MV-4-11 (cell line): ENCODE results near the gene BCAS1.

Source experiments
- DNase-seq: peaks from one replicate; lab custom pipeline; 2025; lab: John Stamatoyannopoulos, UW

Gene BCAS1

GRCh38 chr20:54078296-54078984, 8.0 kb upstream of the BCAS1 start:
- DNase-seq = peak; percentile 79

- no peak for DNase-seq
Observed at GRCh38 chr20:54076259-54076658, 5.9 kb upstream of the BCAS1 start.

DNA sequence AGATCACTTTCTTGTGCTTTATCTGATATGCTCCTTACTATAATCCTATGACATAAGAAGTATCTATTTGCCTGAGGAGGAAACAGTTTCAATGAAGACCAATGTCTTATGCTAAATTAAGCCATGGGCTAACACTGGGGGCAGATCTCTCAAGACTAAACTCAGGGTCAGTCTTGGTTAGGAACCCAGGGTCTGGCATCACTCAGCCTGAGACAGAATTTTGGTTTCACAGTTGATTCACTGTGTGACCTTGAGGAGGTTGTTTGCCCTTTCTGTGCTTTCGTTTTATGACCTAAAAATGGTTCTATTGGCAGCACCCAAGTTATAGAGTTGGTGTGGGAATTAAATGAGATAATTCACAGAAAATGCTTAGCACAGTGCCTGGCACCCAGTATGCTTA, 4.9 kb upstream of the BCAS1 start:
- DNase-seq = no peak

- DNase-seq = no peak
Observed at GRCh38 chr20:54074511-54074910, 4.1 kb upstream of the BCAS1 start.

DNA sequence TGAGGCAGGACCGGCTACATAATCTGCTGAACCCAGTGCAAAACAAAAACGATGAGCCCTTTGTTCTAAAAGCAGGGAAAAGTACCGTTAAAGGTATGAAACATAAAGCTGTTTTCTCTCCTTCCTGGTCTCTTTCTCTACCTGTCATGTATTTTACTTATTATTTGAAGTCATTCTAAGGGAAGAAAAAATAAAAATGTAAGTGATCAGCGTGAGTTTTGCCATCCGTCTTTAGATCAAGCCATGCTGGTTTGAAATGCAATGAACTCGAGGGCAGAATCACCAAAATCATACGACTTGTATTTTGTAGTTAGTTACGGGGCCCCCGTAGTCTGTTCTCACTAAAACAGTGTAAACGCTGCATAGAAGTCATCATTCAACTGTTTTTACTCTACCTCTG, 2.9 kb upstream of the BCAS1 start:
- no peak for DNase-seq

DNA sequence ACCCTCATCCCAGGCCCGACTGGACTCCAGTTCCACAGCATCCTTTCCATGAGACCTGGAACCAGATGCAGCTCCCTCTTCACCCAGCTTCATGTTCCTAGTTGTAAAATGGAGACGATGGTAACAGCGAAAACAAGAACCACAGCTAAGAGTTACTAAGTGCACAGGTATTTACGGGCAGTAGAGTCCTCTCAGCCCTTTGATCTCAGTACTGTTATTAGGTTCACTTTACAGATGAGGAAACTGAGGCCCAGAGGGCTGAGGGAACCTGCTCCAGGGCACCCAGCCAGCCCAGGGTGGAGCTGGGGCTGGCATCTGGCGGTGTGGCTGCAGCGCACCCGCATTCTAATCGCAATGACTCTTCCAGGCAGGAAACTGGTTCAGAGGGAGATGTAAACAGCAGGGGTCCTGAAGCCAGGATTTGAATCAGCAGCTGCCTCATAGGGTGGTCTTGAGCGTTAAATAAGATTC, 858 bp downstream of the BCAS1 start:
- DNase-seq = no peak

- DNase-seq = no peak
Observed at GRCh38 chr20:54068966-54069365, 1.4 kb downstream of the BCAS1 start.

- DNase-seq = no peak
Observed at GRCh38 chr20:54068495-54068894, 1.9 kb downstream of the BCAS1 start.

DNA sequence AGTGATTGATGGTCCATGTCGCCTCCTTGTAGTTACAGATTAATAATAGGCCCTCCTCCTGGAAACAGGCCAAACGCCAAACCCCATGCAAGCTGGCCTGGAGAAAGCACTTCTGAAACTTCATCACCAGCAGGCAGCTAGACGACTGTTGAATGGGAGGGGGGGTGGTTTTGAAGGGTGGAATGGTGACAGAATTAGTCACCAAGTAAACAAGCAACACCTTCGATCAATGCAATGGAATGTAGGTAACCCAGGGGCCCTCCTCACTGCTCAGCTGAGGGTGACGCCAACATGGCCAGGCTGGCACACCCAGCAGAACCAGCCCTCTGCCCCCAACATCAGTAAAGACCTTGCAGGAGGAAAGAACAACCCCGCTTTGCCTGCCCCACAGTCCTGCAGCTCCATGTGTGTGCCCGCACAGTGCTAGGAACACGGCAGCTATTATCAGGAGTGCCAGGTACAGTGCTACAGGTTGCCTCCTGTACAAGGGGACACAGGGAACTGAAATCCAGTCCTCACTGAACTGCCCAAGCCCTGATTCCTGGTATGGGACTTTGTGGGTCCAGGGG, 2.7 kb downstream of the BCAS1 start:
- no peak for DNase-seq

GRCh38 chr20:54065601-54066038, 4.8 kb downstream of the BCAS1 start:
- no peak for DNase-seq

DNA sequence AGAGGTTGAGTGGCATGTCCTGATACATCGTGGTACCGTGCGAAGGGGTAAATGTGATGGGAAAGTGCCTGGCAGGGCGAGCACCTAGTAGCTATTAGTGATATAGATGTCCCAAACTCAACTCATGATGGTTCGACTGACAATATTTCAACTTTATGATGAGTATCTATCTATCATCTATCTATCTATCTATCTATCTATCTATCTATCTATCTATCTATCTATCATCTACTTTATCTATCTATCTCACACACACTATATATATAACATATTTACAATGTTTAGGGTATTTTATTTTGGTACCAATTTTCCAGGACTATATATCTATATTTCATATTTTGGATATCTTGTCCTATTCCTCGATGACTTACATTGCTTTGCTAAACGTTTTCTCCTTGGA, 5.5 kb downstream of the BCAS1 start:
- DNase-seq = no peak

GRCh38 chr20:54063992-54064676, 6.3 kb downstream of the BCAS1 start:
- no peak for DNase-seq

- DNase-seq = no peak
Observed at GRCh38 chr20:54063580-54063979, 6.8 kb downstream of the BCAS1 start.

DNA sequence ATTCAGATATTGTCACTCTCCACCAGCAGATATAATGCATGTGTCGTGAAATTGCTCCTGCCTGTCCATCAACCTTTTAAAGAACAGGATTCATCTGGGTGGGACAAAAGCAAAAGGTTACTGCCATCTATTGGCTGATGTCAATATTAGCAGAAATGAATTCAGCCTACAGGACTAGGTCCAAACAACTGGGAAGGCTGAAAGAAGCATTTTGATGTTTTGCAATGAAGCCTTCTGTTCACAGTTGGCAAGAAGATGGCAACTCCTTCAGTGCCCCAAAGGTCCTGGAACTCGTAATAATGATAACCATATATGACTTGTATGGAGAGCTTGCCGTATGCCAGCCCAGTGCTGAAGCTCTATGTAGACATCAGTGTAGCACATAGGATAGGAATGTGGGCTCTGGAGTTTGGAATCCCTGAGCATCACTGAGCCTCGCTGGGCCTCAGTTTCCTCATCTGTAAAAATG, 7.5 kb downstream of the BCAS1 start:
- DNase-seq = peak; percentile 72

- no peak for DNase-seq
Observed at GRCh38 chr20:54061101-54061881, 9.1 kb downstream of the BCAS1 start.

DNA sequence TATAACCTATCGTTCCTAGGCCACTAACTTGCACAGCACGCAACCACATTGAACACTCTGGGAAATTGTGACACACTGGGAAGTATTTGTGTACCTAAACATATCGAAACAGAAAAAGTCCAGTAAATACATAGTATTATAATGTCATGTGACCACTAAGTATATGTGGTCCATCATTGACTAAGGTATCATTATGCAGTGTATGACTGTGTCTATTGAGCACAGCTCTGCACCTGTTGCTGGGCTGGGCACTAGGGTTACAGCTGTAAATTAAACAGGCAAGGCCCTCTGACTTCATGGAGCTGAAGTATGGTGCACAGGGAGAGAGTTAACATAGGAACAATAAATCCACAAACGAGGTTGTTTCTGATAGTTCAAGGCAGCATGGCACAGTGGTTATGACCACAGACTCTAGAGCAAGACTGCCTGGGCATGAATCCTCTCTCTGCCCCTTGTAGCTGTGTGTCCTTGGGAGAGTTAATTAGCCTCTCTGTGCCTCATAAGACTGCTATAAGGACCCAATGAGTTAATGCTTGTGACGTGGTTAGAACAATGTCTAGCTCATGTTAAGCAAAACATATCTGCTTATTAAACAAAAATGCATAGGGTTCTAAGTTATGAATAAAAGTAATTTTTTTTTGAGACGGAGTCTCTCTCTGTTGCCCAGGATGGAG, 10.6 kb downstream of the BCAS1 start:
- DNase-seq = no peak

- DNase-seq = no peak
Observed at GRCh38 chr20:54058420-54059139, 11.8 kb downstream of the BCAS1 start.

- no peak for DNase-seq
Observed at GRCh38 chr20:54056762-54057639, 13.4 kb downstream of the BCAS1 start.

- no peak for DNase-seq
Observed at GRCh38 chr20:54054516-54054915, 15.9 kb downstream of the BCAS1 start.

GRCh38 chr20:54051068-54051467, 19.3 kb downstream of the BCAS1 start:
- no peak for DNase-seq
